Endothelial cell of umbilical vein (primary cell): Measurements from ENCODE around the gene LAMTOR5. TPM values are rescaled to one million over a fixed set of nuclear protein-coding genes. Genes with fewer than 3 reads are reported as not detected.

Experiments used
- BruUV-seq: library from RNA; stranded (reverse); fragments of 400-500 nt; replicated peaks from 2 replicates; lab custom pipeline; 2021; lab: Mats Ljungman, UMichigan
- CTCF ChIA-PET: fragments of 300-600, 350-600 bp; sonication (Branson Sonifier 250); formaldehyde crosslinking; loops from one replicate; lab custom pipeline; 2021; ENCODE audit warnings: antibody characterized with exemption, inconsistent platforms; lab: Charles Lee
- POLR2A ChIA-PET: fragments of 300-600, 350-600 bp; sonication (Branson Sonifier 250); formaldehyde crosslinking; loops from one replicate; lab custom pipeline; 2021; ENCODE audit warnings: antibody characterized with exemption, inconsistent platforms; lab: Charles Lee
- DNase-seq: peaks from one replicate; pipeline ENCODE4 v3.0.0-alpha.2; 2011; ENCODE audit warnings: low read depth, low spot score
- FAIRE-seq: peaks from 2 replicates; lab custom pipeline; 2011; peaks lifted over from hg19 to GRCh38; lab: Jason Lieb, UNC
- H2AFZ ChIP-seq: 2 replicates; pipeline ENCODE4 v1.6.0; 2012; ENCODE audit warnings: low read depth, low read length, control low read depth, inconsistent platforms
- H3K27ac ChIP-seq: 2 replicates; pipeline ENCODE4 v1.5.1; 2011; ENCODE audit warnings: low read depth, mild to moderate bottlenecking, control low read depth, low read length, moderate library complexity; ENCODE audit not compliant: insufficient read depth
- H3K27me3 ChIP-seq, 2 experiments: 2 replicates each; pipeline versions ENCODE4 v1.6.0 to v1.6.1; 2011; ENCODE audit warnings: low read length in 2 of 2, mixed read lengths in 1 of 2; ENCODE audit not compliant: control insufficient read depth in 2 of 2, insufficient read depth in 2 of 2
- H3K36me3 ChIP-seq, 2 experiments: 2 replicates in 1 of 2; 3 replicates in 1 of 2; pipeline ENCODE4 v1.5.1; 2011; ENCODE audit warnings: low read length in 2 of 2, mild to moderate bottlenecking in 1 of 2, moderate library complexity in 1 of 2; ENCODE audit not compliant: control insufficient read depth in 2 of 2, insufficient read depth in 2 of 2; ENCODE audit errors: extremely low read depth in 1 of 2
- H3K4me1 ChIP-seq: 3 replicates; pipeline ENCODE4 v1.5.1; 2011; ENCODE audit warnings: mild to moderate bottlenecking, low read length; ENCODE audit not compliant: control insufficient read depth, insufficient read depth; ENCODE audit errors: extremely low read depth
- H3K4me2 ChIP-seq: 2 replicates; pipeline ENCODE4 v1.6.1; 2011; ENCODE audit warnings: low read length, control low read depth, mixed read lengths; ENCODE audit not compliant: insufficient read depth
- H3K4me3 ChIP-seq, 3 experiments: fragments of 200-600 bp in 1 of 3; sonication (generic), shearing (Covaris generic) in 1 of 3; replicated peaks in 1 of 3; 2 replicates each; pipeline ENCODE4 v1.5.1; 2011 to 2016; ENCODE audit warnings: control low read depth in 3 of 3, low read length in 3 of 3, mild to moderate bottlenecking in 2 of 3, inconsistent platforms in 1 of 3, low read depth in 1 of 3, moderate library complexity in 1 of 3; ENCODE audit not compliant: insufficient read depth in 1 of 3
- H3K79me2 ChIP-seq: 2 replicates; pipeline ENCODE4 v1.6.0; 2012; ENCODE audit warnings: low read length, inconsistent platforms; ENCODE audit not compliant: control insufficient read depth, insufficient read depth
- H3K9ac ChIP-seq: replicated peaks from 2 replicates; pipeline ENCODE3; 2011; ENCODE audit warnings: low read length, control low read depth; ENCODE audit not compliant: insufficient read depth; ENCODE audit errors: extremely low read depth
- H3K9me1 ChIP-seq: replicated peaks from 3 replicates; pipeline ENCODE4 v1.6.0; 2011; ENCODE audit warnings: mild to moderate bottlenecking, low read length; ENCODE audit not compliant: control insufficient read depth, insufficient read depth; ENCODE audit errors: extremely low read depth
- H3K9me3 ChIP-seq: replicated peaks from 2 replicates; pipeline ENCODE4 v1.5.1; 2012; ENCODE audit warnings: low read length, inconsistent platforms; ENCODE audit not compliant: control insufficient read depth, insufficient read depth
- H4K20me1 ChIP-seq: replicated peaks from 2 replicates; pipeline ENCODE3; 2011; ENCODE audit warnings: mild to moderate bottlenecking, low read length; ENCODE audit not compliant: control insufficient read depth, insufficient read depth; ENCODE audit errors: extremely low read depth
- CTCF ChIP-seq, 2 donors: IDR thresholded peaks; 1 replicate in 1 of 2; 2 replicates in 1 of 2; pipeline ENCODE4 v1.5.1; 2011; ENCODE audit warnings: low read length in 2 of 2, mild to moderate bottlenecking in 2 of 2, moderate library complexity in 2 of 2, control low read depth in 1 of 2, inconsistent platforms in 1 of 2, low read depth in 1 of 2; ENCODE audit not compliant: insufficient read depth in 1 of 2; ENCODE audit errors: extremely low read depth in 1 of 2
- EZH2 ChIP-seq: IDR thresholded peaks from 2 replicates; pipeline ENCODE4 v1.6.1; 2012; ENCODE audit warnings: borderline replicate concordance, low read depth, mild to moderate bottlenecking, moderate library complexity, low read length, inconsistent platforms; ENCODE audit not compliant: severe bottlenecking
- FOS ChIP-seq: IDR thresholded peaks from 2 replicates; pipeline ENCODE4 v1.6.1; 2011; ENCODE audit warnings: mild to moderate bottlenecking, low read length, moderate library complexity, borderline replicate concordance; ENCODE audit not compliant: insufficient read depth
- GATA2 ChIP-seq: IDR thresholded peaks from 2 replicates; pipeline ENCODE4 v1.7.0; 2011; ENCODE audit warnings: low read depth, mild to moderate bottlenecking, moderate library complexity, mixed read lengths, low read length; ENCODE audit not compliant: insufficient read length, insufficient read depth
- MAX ChIP-seq: IDR thresholded peaks from 2 replicates; pipeline ENCODE4 v1.6.1; 2011; ENCODE audit not compliant: insufficient read depth, insufficient read length
- MYC ChIP-seq: IDR thresholded peaks from one replicate; pipeline ENCODE4 v1.6.1; 2011; ENCODE audit warnings: mild to moderate bottlenecking, low read depth, low read length
- POLR2A ChIP-seq: IDR thresholded peaks from 2 replicates; pipeline ENCODE4 v1.6.1; 2012; ENCODE audit warnings: low read depth, mild to moderate bottlenecking, control low read depth, low read length
- dilution Hi-C: fragments of 300-500 bp; cut with MboI; formaldehyde crosslinking; loops from one replicate; pipeline ENCODE4 v1.15.0; 2019; ENCODE audit warnings: low sequenced_read_pairs; ENCODE audit not compliant: extremely low pct_ligation_motif_present
- intact Hi-C: fragments of 100-400 bp; cut with micrococcal nuclease; formaldehyde crosslinking; loops from one replicate; pipeline ENCODE4 v1.10.0; 2022
- polyA plus RNA-seq, 4 experiments: library from polyadenylated mRNA; depleted of rRNA in 3 of 4; stranded (reverse) in 3 of 4; unstranded in 1 of 4; fragments of >200 nt; gene quantifications; 2 replicates each; pipeline versions ENCODE4 v1.2.1 to v1.2.3, GENCODE V29; 2011 to 2012; ENCODE audit warnings: missing spikeins in 1 of 4
- total RNA-seq: library from RNA; stranded (reverse); gene quantifications from 2 replicates; pipeline ENCODE4 v1.2.3, GENCODE V29; 2021

The LAMTOR5 gene
- total and polyA plus RNA-seq, 2 donors (not counting 3 experiments of a cell fraction or from before 2014, with no cell fraction given) = 150 to 503 TPM

- Histone ChIP-seq H3K79me2 (no peaks in the 10 kb centered on the region), H3K36me3 (no peaks in the 10 kb centered on the region), H3K27me3 (peaks cover 4 to 12% of the 10 kb centered on the region in 2 experiments), H3K9ac (no peak overlapping the region), H3K4me3 (no peak overlapping the region), H2AFZ (no peak overlapping the region), H3K9me1 (no peaks in the 10 kb centered on the region), H3K4me1 (no peaks in the 10 kb centered on the region), H3K9me3 (no peaks in the 10 kb centered on the region), H3K27ac (no peak overlapping the region), H4K20me1 (no peaks in the 10 kb centered on the region), H3K4me2 (no peak overlapping the region)
- DNase-seq = no peak
- BruUV-seq = no TSS peak
- ChIA-PET POLR2A (no interaction called here), CTCF (interaction anchor here (1.0 to 2.5 kb wide), 2 partner anchors 17 to 131 kb away, joined by 3 to 12 read pairs; no protein-coding TSS in a partner anchor)
- dilution Hi-C loops = no loop called here
- intact Hi-C loops = no loop called here
- TF ChIP-seq MYC (no peak), GATA2 (no peak), POLR2A (no peak), MAX (no peak), EZH2 (no peak), CTCF (IDR thresholded peaks at IDR 0.05; ENCODE audit: extremely low read depth in 1 of 2, insufficient read depth in 1 of 2, low read depth in 1 of 2, low read length in 2 of 2) (no peak), FOS (no peak)
- FAIRE-seq = no peak
Observed at GRCh38 chr1:110443451-110443850, 36.0 kb upstream of the LAMTOR5 start.
